ENCODE measurements around the gene TPPP3.
"Not testable (repeated sequence)": the region's sequence is repeated elsewhere in the genome, so short reads cannot be mapped to it uniquely, and the experiment has no call there.

Gene TPPP3

GRCh38 chr16:67426022-67426421 lies 32.7 kb upstream of the TPPP3 start:
- DNase-seq (ENCODE audit: low read depth): no peak

- DNase-seq (ENCODE audit: low read depth): no peak
These were observed 32.3 kb upstream of the TPPP3 start for GRCh38 chr16:67425580-67425979.

- no peak for DNase-seq (ENCODE audit: low read depth)
These were observed 31.8 kb upstream of the TPPP3 start for GRCh38 chr16:67425061-67425460.

- DNase-seq (ENCODE audit: low read depth): no peak
These were observed 30.9 kb upstream of the TPPP3 start for GRCh38 chr16:67424261-67424615.

- no peak for DNase-seq (ENCODE audit: low read depth)
These were observed 30.4 kb upstream of the TPPP3 start for GRCh38 chr16:67423611-67424260.

- no peak for DNase-seq (ENCODE audit: low read depth)
These were observed 29.7 kb upstream of the TPPP3 start for GRCh38 chr16:67423015-67423414.

DNA sequence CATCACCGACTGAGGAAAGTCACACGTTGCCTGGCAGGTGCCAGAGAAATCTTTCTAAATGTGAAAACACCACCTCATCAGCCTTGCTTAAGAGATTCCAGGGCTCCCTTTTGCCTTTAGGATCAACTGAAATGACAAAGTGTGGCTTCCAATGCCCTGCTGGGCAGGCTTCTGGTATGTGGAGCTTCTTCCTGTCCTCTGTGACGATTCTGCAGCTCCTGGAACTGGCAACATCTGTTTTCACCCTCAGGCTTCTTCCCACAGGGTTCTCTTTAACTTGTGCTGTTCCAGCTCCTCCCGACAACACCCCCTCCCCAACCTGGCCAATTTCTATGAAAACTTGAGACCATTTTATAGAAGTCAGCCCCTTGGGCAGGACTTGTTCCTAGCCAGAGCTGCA lies 27.7 kb upstream of the TPPP3 start:
- no peak for DNase-seq (ENCODE audit: low read depth)

GRCh38 chr16:67419931-67420330 lies 26.6 kb upstream of the TPPP3 start:
- no peak for DNase-seq (ENCODE audit: low read depth)

DNA sequence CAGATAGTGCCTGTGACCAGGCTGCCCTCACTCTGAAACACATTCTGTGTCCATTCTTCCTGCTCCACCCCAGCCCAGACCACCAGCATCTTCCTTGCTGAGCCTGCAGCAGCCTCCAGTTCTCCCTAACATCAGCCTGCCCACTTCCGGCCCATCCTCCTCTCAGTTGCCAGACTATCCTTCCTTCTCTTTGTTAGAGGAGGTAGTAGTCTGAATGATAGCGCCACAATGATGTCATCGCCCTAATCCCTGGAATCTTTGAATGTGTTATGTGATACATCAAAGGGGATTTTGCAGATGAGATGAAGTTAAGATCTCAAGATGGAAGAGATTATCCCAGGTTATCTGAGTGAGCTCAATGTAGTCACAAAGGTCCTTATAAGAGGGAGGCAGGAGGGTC lies 26.2 kb upstream of the TPPP3 start:
- no peak for DNase-seq (ENCODE audit: low read depth)

DNA sequence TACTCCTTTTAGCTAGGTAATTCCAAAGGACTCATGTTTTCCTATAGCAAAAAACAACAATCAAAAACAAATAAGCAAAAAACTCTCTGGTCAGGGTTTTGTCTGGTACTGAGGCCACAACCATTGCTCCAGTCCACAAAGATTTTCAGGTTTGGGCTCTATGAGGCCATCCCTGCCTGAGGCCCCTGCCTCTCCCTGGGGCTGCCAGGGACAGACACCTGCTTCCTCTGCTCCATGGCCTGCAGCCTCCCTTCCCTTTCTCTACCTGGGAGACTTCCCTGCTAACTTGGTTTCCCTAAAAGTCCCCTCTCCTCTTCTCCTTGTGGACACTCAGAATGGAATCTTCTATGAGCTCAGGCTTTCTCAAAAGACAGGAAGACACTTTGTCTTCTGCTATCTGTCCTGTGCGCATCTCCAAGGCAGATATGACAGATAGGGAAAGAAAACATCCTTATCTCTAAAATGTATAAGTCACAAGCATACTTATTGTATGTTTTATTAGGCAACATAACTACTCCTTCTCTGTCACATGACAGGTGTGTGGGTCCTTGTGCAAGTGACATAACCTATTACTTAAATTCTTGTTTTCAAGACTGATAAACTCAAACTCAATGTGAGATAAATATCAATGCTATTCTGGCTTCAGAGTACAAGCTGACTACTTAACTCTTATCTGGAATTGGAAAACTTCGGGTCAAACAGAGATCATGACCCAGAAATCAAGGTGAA lies 24.2 kb upstream of the TPPP3 start:
- DNase-seq (ENCODE audit: low read depth): no peak

GRCh38 chr16:67415872-67416793 lies 22.8 kb upstream of the TPPP3 start, which contains the start of gene ZDHHC1:
TSS of gene ZDHHC1 (minus strand) at chr16:67416477. CDS start at chr16:67407775, 8,702 bp downstream.
- no peak for DNase-seq (ENCODE audit: low read depth)

- DNase-seq (ENCODE audit: low read depth): not testable (repeated sequence)
These were observed 22.1 kb upstream of the TPPP3 start for GRCh38 chr16:67415421-67415820.

DNA sequence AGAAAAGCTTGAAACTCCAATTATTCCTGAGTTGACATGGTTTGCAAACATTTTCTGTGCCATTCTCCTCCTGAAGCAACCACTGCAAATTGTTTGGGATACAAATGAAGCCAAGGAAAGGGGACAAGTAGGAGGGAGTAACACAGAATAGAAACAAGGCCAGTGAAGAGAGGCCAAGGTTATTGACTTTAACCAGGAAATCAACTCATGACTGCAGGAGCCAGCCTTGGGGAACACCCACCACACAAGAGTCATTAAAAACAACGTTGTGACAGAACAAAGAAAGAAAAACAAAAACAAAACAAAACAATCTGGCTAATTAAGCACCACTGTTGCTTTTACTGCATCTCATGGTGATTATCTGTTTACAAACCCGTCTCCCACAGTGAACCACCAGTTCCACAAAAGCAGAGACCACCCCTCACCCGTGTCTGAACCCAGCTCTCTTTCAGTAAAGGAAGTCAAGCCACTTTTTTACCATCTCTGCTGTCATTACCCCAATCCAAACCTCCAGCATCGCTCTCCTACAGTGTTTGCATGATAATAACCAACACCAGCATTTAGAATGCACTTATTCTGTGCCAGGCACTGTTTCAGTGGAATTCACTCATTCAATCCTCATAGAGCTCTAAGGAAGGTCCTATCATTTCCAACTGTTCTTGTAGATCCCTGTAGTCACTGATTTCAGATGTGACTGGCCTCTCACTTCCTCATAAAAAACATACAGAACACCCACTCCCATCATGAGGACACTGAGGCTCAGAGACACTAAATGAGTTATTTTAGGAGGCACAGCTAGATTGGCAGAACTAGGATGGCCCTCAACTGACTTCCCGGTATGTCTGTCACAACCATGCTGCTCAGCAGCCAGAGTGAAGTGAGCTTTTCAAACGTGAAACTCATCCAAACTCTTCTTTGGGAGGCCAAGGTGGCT lies 20.9 kb upstream of the TPPP3 start:
- no peak for DNase-seq (ENCODE audit: low read depth)

DNA sequence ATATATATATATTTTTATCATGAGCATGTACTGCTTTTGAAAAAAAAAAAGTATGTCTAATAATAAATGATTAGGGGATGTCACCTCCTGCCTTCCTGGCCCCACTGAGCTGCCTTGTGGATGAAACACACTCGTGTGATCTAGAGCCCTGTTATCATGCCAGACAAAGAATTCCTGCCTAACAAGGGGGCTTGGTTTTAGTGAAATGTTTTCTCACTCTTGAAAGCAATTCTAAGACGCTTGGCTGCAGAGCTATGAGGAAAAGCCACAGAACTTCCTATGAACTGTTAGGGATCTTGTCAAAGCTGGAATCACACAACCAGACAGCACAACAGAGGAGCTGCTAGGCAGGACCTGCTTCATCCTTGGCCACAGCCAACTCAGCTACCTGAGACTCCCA lies 19.0 kb upstream of the TPPP3 start:
- DNase-seq (ENCODE audit: low read depth): no peak

- no peak for DNase-seq (ENCODE audit: low read depth)
These were observed 18.0 kb upstream of the TPPP3 start for GRCh38 chr16:67411339-67411738.

DNA sequence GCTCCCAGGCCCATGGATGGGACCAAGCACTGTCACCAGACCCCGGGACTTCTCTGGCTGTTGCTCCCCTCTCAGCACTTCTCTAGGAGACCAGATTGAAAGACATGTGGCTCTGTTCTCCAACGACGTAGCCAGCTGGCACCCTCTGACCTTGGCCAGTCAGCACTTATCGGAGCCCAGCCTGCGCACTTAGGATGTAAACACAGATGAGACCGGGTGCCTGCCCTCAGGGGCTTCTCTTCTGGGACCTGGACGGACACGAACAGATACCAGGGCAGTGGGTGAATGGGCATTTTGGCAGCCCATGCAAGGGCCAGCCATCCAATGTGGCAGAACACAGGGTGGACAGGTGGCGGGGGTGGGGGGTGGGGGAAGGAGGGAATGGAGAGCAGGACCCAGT lies 16.3 kb upstream of the TPPP3 start:
- no peak for DNase-seq (ENCODE audit: low read depth)

DNA sequence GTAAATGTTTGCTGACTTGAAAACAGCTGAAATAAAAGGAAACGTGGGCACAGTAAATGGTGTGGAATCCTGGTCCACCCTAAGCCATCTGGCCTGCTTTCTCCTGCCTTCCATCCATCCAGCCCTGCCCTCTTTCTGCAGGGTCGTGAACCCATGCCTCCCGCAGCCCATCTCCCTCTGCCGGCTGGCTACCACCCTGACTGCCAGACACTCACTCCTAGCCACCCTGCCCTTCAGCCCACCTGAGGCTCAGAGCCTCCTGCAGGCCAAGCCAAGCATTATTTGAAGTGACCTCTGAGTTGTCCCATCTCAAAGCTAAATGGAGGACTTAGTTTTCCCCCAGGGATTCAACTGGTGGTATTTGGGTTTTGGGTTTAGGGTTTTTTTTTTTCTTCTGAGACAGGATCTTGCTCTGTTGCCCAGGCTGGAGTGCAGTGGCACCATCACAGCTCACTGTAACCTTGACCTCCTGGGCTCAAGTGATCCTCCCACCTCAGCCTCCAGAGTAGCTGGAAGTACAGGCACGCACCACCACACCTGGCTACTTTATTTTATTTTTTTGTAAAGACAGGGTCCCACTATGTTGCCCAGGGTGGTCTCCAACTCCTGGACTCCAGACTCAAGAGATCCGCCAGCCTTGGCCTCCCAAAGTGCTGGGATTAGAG lies 14.6 kb upstream of the TPPP3 start:
- DNase-seq (ENCODE audit: low read depth): no peak

GRCh38 chr16:67407176-67407787 lies 14.0 kb upstream of the TPPP3 start:
- DNase-seq (ENCODE audit: low read depth): no peak

DNA sequence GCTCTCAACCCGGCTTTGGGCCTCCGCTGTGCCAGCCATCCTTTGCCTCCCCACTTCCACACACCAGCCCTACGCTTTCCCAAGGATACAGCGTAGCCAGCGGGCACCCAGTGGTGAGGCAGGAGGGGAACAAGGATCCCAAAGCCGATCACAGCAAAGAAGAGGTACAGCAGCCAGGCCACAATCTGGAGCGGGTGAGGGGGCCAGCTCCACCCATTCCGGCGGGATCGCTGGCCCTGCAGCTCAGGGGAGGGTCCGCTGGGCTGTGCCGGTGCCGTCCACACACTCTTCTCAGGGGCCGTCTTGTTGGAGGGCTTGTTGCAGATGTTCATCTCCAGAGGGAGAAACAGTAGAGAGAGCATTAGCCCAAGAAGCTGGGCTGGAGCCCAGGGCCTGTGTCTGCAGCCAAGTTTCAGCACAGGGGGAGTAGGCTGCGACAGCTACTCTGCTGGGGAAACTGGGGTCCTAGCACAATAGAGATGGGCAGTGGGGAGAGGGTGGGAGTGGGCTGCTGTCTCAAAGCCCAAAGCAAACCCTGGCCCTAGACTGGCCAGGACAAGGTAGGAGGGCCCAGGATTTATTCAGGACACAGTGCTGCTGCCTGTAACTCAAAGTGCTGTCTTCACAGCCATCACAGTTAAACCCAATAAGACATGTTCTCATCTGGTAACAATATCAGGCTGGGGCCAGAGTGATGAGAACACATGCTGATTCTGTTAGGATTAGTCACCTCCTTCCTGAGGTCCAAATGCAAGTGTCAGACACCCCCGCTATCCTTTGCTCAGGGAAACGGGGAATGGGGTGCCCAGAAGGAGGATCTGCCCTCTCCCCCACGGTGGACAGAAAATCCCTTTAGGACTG lies 13.0 kb upstream of the TPPP3 start:
- no peak for DNase-seq (ENCODE audit: low read depth)

GRCh38 chr16:67405336-67405735 lies 12.0 kb upstream of the TPPP3 start:
- DNase-seq (ENCODE audit: low read depth): no peak
